ENCODE measurements around the gene SERPINC1.
"Not testable (repeated sequence)": the region's sequence is repeated elsewhere in the genome, so short reads cannot be mapped to it uniquely, and the experiment has no call there.

SERPINC1 gene

GRCh38 chr1:173862769-173863223 is 54.3 kb downstream of the SERPINC1 start:
- no peak for DNase-seq

GRCh38 chr1:173862146-173862768 is 54.9 kb downstream of the SERPINC1 start:
- not testable (repeated sequence) for DNase-seq

- DNase-seq = no peak
Measured at GRCh38 chr1:173861731-173862145, 55.4 kb downstream of the SERPINC1 start.

GRCh38 chr1:173860065-173860464 is 57.1 kb downstream of the SERPINC1 start:
- DNase-seq = no peak

- not testable (repeated sequence) for DNase-seq
Measured at GRCh38 chr1:173859547-173859946, 57.6 kb downstream of the SERPINC1 start.

GRCh38 chr1:173857363-173857917 is 59.7 kb downstream of the SERPINC1 start:
- no peak for DNase-seq

GRCh38 chr1:173856903-173857302 is 60.2 kb downstream of the SERPINC1 start:
- DNase-seq = no peak

GRCh38 chr1:173856014-173856413 is 61.1 kb downstream of the SERPINC1 start:
- no peak for DNase-seq
